Naive thymus-derived CD4-positive, alpha-beta T cell (primary cell): ENCODE results near the gene HOXA10. TPM values are rescaled to one million over a fixed set of nuclear protein-coding genes. Genes with fewer than 3 reads are reported as not detected.

Experiments
- ATAC-seq: fragments of 150-1000 bp; cut with Tn5 transposase; 2 replicates; pipeline ENCODE4 v1.10.0; 2021; ENCODE audit warnings: mild to moderate bottlenecking, moderate library complexity
- CTCF ChIA-PET: fragments of 350-600 bp; sonication (Branson Sonifier 250); formaldehyde crosslinking; loops from one replicate; lab custom pipeline; 2021; ENCODE audit warnings: antibody characterized with exemption; lab: Charles Lee
- POLR2A ChIA-PET: fragments of 350-600 bp; sonication (Branson Sonifier 250); formaldehyde crosslinking; loops from one replicate; lab custom pipeline; 2021; ENCODE audit warnings: antibody characterized with exemption, inconsistent platforms; lab: Charles Lee
- DNase-seq, 9 donors: peaks; one replicate each; pipeline versions ENCODE4 v3.0.0 to v3.0.0-alpha.2; 2020 to 2022; ENCODE audit warnings: mixed read lengths in 1 of 9
- H3K27ac ChIP-seq: one replicate; pipeline ENCODE4 v1.7.0; 2013; ENCODE audit warnings: mild to moderate bottlenecking, low read depth, low read length, moderate library complexity
- H3K27me3 ChIP-seq, 2 donors: one replicate each; pipeline ENCODE4 v1.7.0; 2013; ENCODE audit warnings: low read length in 2 of 2, mild to moderate bottlenecking in 2 of 2, moderate library complexity in 2 of 2; ENCODE audit not compliant: control insufficient read depth in 2 of 2, insufficient read depth in 2 of 2
- H3K36me3 ChIP-seq, 3 experiments: 1 replicate in 2 of 3; 2 replicates in 1 of 3; pipeline ENCODE4 v1.7.0; 2013; ENCODE audit warnings: low read length in 3 of 3, mild to moderate bottlenecking in 3 of 3, moderate library complexity in 1 of 3; ENCODE audit not compliant: insufficient read depth in 3 of 3, control insufficient read depth in 2 of 3
- H3K4me1 ChIP-seq, 2 donors: one replicate each; pipeline ENCODE4 v1.7.0; 2013; ENCODE audit warnings: low read length in 2 of 2, mild to moderate bottlenecking in 2 of 2, moderate library complexity in 1 of 2; ENCODE audit not compliant: control insufficient read depth in 2 of 2, insufficient read depth in 2 of 2
- H3K4me3 ChIP-seq: 2 replicates; pipeline ENCODE4 v1.7.0; 2013; ENCODE audit warnings: mild to moderate bottlenecking, low read length
- H3K9me3 ChIP-seq, 3 experiments: 1 replicate in 2 of 3; 2 replicates in 1 of 3; pipeline ENCODE4 v1.7.0; 2013; ENCODE audit warnings: low read length in 3 of 3; ENCODE audit not compliant: control insufficient read depth in 2 of 3
- H3K27ac Mint-ChIP-seq, 9 donors: one replicate each; pipeline ENCODE4 v1.8.0; 2020 to 2022; ENCODE audit warnings: mixed read lengths in 9 of 9, mild to moderate bottlenecking in 8 of 9, moderate library complexity in 5 of 9, inconsistent platforms in 2 of 9
- H3K27me3 Mint-ChIP-seq, 5 donors: one replicate each; pipeline ENCODE4 v1.8.0; 2021 to 2022; ENCODE audit warnings: mixed read lengths in 5 of 5, mild to moderate bottlenecking in 1 of 5
- H3K36me3 Mint-ChIP-seq, 5 donors: one replicate each; pipeline ENCODE4 v1.8.0; 2020 to 2022; ENCODE audit warnings: mixed read lengths in 5 of 5, mild to moderate bottlenecking in 3 of 5, inconsistent platforms in 1 of 5
- H3K4me1 Mint-ChIP-seq, 7 donors: one replicate each; pipeline ENCODE4 v1.8.0; 2020 to 2022; ENCODE audit warnings: mixed read lengths in 7 of 7, mild to moderate bottlenecking in 3 of 7, inconsistent platforms in 1 of 7
- H3K4me3 Mint-ChIP-seq, 10 donors: one replicate each; pipeline ENCODE4 v1.8.0; 2020 to 2022; ENCODE audit warnings: mild to moderate bottlenecking in 10 of 10, mixed read lengths in 10 of 10, moderate library complexity in 6 of 10, inconsistent platforms in 2 of 10
- H3K9me3 Mint-ChIP-seq, 11 donors: one replicate each; pipeline ENCODE4 v1.8.0; 2020 to 2022; ENCODE audit warnings: mixed read lengths in 11 of 11, mild to moderate bottlenecking in 4 of 11, inconsistent platforms in 1 of 11, moderate library complexity in 1 of 11
- intact Hi-C, 2 donors: fragments of 100-400 bp; cut with micrococcal nuclease; formaldehyde crosslinking; loops; one replicate each; pipeline ENCODE4 v1.15.1; 2023
- polyA plus RNA-seq, 2 donors: library from polyadenylated mRNA; unstranded; fragments of 300-500 nt; fragmentation: Illumina TruSeq; gene quantifications; one replicate each; pipeline ENCODE4 v1.2.3, GENCODE V29; 2021
- total RNA-seq, 6 experiments: library from RNA in 5 of 6; stranded (reverse) in 5 of 6; gene quantifications; 1 replicate in 5 of 6; 2 replicates in 1 of 6; pipeline ENCODE4 v1.2.3 and lab custom pipeline; 2021 to 2026

HOXA10 gene
- total and polyA plus RNA-seq, 7 experiments from 2014 or later = 0.66 TPM; not detected in 6

DNA sequence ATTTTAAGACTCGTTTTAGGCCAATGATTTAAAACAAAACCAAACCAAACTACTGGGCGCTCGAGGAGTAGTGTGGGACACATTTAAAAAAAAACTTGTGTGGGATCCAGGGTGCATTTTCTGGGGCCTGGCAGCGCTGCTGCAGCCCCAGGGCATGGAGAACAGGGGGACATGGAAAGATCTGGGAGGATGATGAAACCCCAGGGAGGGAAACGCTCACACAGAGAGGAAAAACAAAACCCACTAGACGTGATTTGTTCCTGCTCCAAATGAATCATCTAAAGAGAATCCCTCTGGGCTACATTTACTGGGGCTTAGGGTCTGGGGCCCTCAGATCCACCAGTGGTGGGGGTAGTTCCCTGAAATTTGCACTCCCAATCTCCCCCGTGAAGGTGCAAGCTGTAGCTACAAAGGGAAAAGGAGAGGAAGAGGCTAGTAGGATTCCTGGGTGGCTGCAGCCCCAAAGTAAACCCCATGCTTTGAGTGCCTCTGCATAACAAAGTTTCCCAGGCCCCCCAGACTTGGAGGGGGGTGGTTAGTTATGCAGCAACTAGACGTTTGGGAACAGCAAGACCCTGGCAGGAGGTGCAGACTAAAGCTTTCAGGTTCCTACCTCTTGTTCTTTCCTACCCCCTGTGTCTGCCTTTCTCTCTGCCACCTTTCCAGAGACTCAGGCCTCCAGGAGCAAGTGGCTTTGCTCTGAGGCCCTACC lies 40.3 kb upstream of the HOXA10 start:
- DNase-seq (no peak), ATAC-seq (no peak)
- H3K4me3 Mint-ChIP-seq = no peak overlapping the region
- Histone ChIP-seq H3K27me3 (peaks cover 14 to 45% of the 10 kb centered on the region in 2 donors), H3K4me1 (peaks cover 4 to 7% of the 10 kb centered on the region in 2 donors), H3K27ac (no peak overlapping the region), H3K36me3 (no peaks in the 10 kb centered on the region), H3K4me3 (no peak overlapping the region), H3K9me3 (no peaks in the 10 kb centered on the region)
- H3K27me3 Mint-ChIP-seq = peaks cover 79 to 96% (median 86%) of the 10 kb centered on the region in 5 donors
- H3K4me1 Mint-ChIP-seq = peaks cover 0 to 19% (median 13%) of the 10 kb centered on the region in 7 donors
- CTCF ChIA-PET = interaction anchor here (0.6 kb wide), 1 partner anchor 18 kb away, joined by 3 read pairs; no protein-coding TSS in a partner anchor
- no peaks in the 10 kb centered on the region for H3K36me3 Mint-ChIP-seq
- POLR2A ChIA-PET = no interaction called here
- peaks cover 0 to 1% (median 0%) of the 10 kb centered on the region in 11 donors for H3K9me3 Mint-ChIP-seq
- intact Hi-C loops = loop anchor here (5.0 kb wide), 4 partner anchors 558 to 883 kb away; no protein-coding TSS in a partner anchor
- no peak overlapping the region for H3K27ac Mint-ChIP-seq

DNA sequence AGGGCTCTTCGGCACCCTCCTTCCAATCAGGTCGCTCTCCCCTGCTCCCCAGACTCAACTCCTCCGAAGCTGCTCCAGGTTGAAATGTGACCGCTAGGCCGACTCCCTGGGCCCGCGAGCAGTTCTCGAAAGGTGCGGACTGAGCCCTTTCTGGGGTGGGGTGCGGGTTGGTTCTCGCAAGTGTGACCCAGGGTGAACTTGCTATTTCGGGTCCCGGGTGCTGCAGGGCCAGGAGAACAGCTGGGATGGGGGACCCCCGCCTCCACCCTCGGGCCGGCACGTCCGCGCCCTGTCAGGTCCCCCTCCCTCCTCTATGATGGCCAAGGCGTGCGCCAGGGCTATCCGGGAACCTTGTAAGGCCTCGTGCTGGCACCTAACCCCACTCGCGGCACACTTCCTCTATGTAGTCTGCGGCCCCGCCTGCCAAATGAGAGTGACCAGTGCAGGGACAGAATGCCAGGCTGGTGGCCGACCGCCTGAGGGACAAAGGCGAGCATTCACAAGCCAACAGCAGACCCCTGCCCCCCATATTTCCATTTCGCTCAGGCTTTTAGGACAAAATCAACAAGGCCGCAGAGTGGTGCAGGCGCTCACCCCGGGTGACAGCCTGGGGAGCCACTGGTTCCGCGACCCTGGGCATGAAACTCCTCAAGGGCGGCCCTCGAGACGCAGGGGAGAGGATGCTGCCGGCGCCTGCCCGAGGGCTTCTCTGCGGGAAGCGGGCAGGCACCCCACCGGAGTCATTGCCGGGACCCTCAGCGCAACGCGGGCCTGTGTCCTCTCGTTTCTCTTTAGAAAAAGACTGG lies 39.5 kb upstream of the HOXA10 start:
- Mint-ChIP-seq H3K4me1 (peaks cover 0 to 19% (median 13%) of the 10 kb centered on the region in 7 donors), H3K27ac (no peak overlapping the region), H3K36me3 (no peaks in the 10 kb centered on the region), H3K4me3 (peak overlapping the region in 2 of 10 donors; percentile 26 to 40), H3K9me3 (peaks cover 0 to 1% (median 0%) of the 10 kb centered on the region in 11 donors), H3K27me3 (peaks cover 79 to 96% (median 87%) of the 10 kb centered on the region in 5 donors)
- Histone ChIP-seq H3K27ac (no peak overlapping the region), H3K4me1 (peaks cover 4 to 7% of the 10 kb centered on the region in 2 donors), H3K4me3 (no peak overlapping the region), H3K36me3 (no peaks in the 10 kb centered on the region), H3K9me3 (no peaks in the 10 kb centered on the region), H3K27me3 (peaks cover 14 to 44% of the 10 kb centered on the region in 2 donors)
- intact Hi-C loops = loop anchor here (5.0 kb wide), 4 partner anchors 559 to 884 kb away; no protein-coding TSS in a partner anchor
- ATAC-seq (no peak), DNase-seq (no peak)
- CTCF ChIA-PET = no interaction called here
- POLR2A ChIA-PET = no interaction called here

DNA sequence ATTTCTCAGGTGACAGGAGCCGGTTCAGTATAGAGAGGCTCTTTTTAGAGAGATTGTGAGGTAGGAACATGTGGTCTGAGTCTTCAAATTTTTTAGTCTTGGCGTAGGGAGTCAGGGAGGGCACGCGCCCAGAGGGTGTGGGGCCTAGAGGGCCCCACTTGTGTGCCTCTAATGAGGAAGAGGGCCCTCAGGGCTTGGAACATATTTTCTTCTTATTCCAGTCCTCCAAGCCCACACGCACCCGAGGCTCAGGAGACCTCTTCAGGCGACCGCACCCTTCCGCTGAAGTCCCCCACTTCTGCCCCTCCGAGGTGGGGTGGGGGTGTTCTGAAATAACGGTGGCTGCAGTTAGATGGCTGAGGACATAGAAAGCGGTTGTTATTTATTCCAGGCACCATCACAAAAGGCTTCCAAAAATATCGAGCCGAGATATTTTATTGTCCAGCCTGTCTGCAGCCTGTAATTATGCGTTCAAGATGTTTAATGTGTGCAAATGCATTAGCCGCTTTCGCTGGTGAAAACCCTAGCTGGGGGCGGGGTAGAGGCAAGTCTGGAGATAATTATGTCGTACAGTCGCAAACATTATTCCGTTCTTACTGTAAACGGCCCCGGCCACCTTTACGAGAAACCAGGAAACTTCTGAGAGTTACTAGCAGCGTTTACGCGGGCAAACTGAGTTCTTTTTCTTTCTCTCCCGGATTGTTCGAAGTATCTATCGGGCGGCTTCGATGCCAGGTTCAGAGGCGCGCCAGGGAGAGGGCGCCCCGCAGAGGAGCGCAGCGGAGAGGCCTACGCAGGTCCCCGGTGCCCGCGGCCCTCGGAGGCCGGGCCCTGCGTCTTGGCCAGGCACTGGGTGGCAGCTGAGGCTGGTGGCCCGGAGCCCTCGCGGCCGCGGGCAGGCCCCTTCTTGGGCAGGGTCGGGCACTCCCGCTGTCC lies 38.6 kb upstream of the HOXA10 start:
- Histone ChIP-seq H3K36me3 (no peaks in the 10 kb centered on the region), H3K27me3 (peaks cover 16 to 49% of the 10 kb centered on the region in 2 donors), H3K27ac (no peak overlapping the region), H3K4me1 (peaks cover 4 to 7% of the 10 kb centered on the region in 2 donors), H3K4me3 (no peak overlapping the region), H3K9me3 (no peaks in the 10 kb centered on the region)
- ChIA-PET CTCF (no interaction called here), POLR2A (no interaction called here)
- peaks cover 0 to 1% (median 0%) of the 10 kb centered on the region in 11 donors for H3K9me3 Mint-ChIP-seq
- H3K27ac Mint-ChIP-seq = no peak overlapping the region
- intact Hi-C loops = loop anchor here (5.0 kb wide), 4 partner anchors 560 to 885 kb away; no protein-coding TSS in a partner anchor
- H3K4me3 Mint-ChIP-seq = peak overlapping the region in 6 of 10 donors; percentile 3 to 46 (median 15)
- no peaks in the 10 kb centered on the region for H3K36me3 Mint-ChIP-seq
- H3K4me1 Mint-ChIP-seq = peaks cover 0 to 19% (median 13%) of the 10 kb centered on the region in 7 donors
- DNase-seq (no peak), ATAC-seq (no peak)
- peaks cover 77 to 94% (median 88%) of the 10 kb centered on the region in 5 donors for H3K27me3 Mint-ChIP-seq

DNA sequence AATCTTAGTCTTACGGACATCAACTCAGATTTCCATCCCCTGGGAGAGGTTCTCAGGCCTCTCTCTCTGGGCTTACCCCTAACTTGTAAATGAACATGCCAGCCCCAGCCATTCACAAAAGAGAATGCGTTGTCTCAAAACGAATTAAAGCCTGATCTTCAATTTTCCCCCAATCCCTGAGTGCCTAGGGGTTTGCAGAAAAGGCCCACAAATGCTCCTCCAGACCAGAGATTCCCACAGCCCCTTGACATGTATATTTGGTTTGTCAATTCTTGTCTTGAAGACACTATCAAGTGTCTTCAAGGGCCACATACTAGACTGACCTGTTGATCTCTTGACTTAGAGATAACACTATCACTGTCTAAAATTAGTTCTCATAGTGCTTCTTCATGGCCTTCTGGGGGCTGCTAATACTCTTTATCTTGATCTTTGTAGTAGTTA lies 37.7 kb upstream of the HOXA10 start:
- Mint-ChIP-seq H3K27me3 (peaks cover 77 to 95% (median 89%) of the 10 kb centered on the region in 5 donors), H3K4me1 (peaks cover 0 to 19% (median 13%) of the 10 kb centered on the region in 7 donors), H3K4me3 (no peak overlapping the region), H3K9me3 (peaks cover 0 to 1% (median 0%) of the 10 kb centered on the region in 11 donors), H3K27ac (no peak overlapping the region), H3K36me3 (no peaks in the 10 kb centered on the region)
- CTCF ChIA-PET = no interaction called here
- peaks cover 4 to 7% of the 10 kb centered on the region in 2 donors for H3K4me1 ChIP-seq
- ATAC-seq (no peak), DNase-seq (no peak)
- H3K27ac ChIP-seq = no peak overlapping the region
- intact Hi-C loops = loop anchor here (5.0 kb wide), 4 partner anchors 561 to 886 kb away; no protein-coding TSS in a partner anchor
- H3K4me3 ChIP-seq = no peak overlapping the region
- no peaks in the 10 kb centered on the region for H3K9me3 ChIP-seq
- POLR2A ChIA-PET = no interaction called here
- peaks cover 16 to 54% of the 10 kb centered on the region in 2 donors for H3K27me3 ChIP-seq
- H3K36me3 ChIP-seq = no peaks in the 10 kb centered on the region

DNA sequence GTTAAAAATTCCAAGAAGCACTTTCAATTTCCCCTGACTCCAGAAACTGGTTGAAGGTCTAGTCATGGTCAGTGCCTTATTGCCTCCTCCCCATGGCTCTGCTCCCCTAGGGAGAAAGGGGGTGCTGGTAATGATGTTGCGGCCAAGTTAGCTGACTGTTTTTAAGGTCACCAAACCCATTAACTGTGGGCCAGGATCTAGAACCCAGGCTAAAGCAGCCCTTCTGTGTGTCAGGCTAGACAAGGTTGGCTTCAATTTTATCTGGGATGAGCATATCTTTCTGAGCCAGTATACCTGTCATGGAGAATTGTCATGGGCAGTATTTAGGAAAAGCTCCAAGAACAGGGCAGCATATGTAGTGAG lies 36.9 kb upstream of the HOXA10 start:
- Mint-ChIP-seq H3K27ac (no peak overlapping the region), H3K9me3 (peaks cover 0 to 3% (median 0%) of the 10 kb centered on the region in 11 donors), H3K36me3 (no peaks in the 10 kb centered on the region), H3K27me3 (peaks cover 80 to 96% (median 93%) of the 10 kb centered on the region in 5 donors), H3K4me1 (peaks cover 0 to 24% (median 13%) of the 10 kb centered on the region in 7 donors), H3K4me3 (peak overlapping the region in 1 of 10 donors; percentile 67)
- peaks cover 4 to 7% of the 10 kb centered on the region in 2 donors for H3K4me1 ChIP-seq
- intact Hi-C loops = loop anchor here (5.0 kb wide), 4 partner anchors 561 to 886 kb away; no protein-coding TSS in a partner anchor
- no peaks in the 10 kb centered on the region for H3K9me3 ChIP-seq
- no peak overlapping the region for H3K27ac ChIP-seq
- ChIA-PET POLR2A (no interaction called here), CTCF (interaction anchor here (0.5 to 2.4 kb wide), 3 partner anchors 12 to 1178 kb away, joined by 3 to 9 read pairs (median 3); no protein-coding TSS in a partner anchor)
- no peak for ATAC-seq
- H3K36me3 ChIP-seq = no peaks in the 10 kb centered on the region
- no peak for DNase-seq
- H3K27me3 ChIP-seq = peaks cover 16 to 59% of the 10 kb centered on the region in 2 donors
- no peak overlapping the region for H3K4me3 ChIP-seq
